Measurements from ENCODE around the gene ERMN.

The ERMN gene

GRCh38 chr2:157361526-157361925 is 35.9 kb upstream of the ERMN start:
- no peaks in the 10 kb centered on the region for H3K4me1 ChIP-seq (ENCODE audit: insufficient read depth, low read length)
- no peak overlapping the region for H3K27ac ChIP-seq (ENCODE audit: low read length)
- no peak overlapping the region for H2AFZ ChIP-seq (ENCODE audit: low read depth, low read length)
- H3K9me3 ChIP-seq (ENCODE audit: insufficient read depth, low read length, severe bottlenecking) = peaks cover 5% of the 10 kb centered on the region
- ATAC-seq (ENCODE audit: insufficient read depth, low read depth) = no peak
- H4K20me1 ChIP-seq (ENCODE audit: insufficient read depth, low read length) = no peaks in the 10 kb centered on the region
- DNase-seq = no peak
- no peaks in the 10 kb centered on the region for H3K27me3 ChIP-seq (ENCODE audit: insufficient read depth, low read length, poor library complexity)
- H3K36me3 ChIP-seq (ENCODE audit: insufficient read depth, low read length) = no peaks in the 10 kb centered on the region
- TF ChIP-seq, protein P1, sequence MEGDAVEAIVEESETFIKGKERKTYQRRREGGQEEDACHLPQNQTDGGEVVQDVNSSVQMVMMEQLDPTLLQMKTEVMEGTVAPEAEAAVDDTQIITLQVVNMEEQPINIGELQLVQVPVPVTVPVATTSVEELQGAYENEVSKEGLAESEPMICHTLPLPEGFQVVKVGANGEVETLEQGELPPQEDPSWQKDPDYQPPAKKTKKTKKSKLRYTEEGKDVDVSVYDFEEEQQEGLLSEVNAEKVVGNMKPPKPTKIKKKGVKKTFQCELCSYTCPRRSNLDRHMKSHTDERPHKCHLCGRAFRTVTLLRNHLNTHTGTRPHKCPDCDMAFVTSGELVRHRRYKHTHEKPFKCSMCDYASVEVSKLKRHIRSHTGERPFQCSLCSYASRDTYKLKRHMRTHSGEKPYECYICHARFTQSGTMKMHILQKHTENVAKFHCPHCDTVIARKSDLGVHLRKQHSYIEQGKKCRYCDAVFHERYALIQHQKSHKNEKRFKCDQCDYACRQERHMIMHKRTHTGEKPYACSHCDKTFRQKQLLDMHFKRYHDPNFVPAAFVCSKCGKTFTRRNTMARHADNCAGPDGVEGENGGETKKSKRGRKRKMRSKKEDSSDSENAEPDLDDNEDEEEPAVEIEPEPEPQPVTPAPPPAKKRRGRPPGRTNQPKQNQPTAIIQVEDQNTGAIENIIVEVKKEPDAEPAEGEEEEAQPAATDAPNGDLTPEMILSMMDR (IDR thresholded peaks at IDR 0.05; ENCODE audit: borderline replicate concordance, extremely low read depth, low read length, poor library complexity, severe bottlenecking) = no peak
- TF ChIP-seq EZH2 (IDR thresholded peaks at IDR 0.05; ENCODE audit: borderline replicate concordance, low read depth, low read length, severe bottlenecking) = no peak
- no peaks in the 10 kb centered on the region for H3K79me2 ChIP-seq (ENCODE audit: insufficient read depth, low read length)
- no peak overlapping the region for H3K4me3 ChIP-seq (ENCODE audit: low read depth in 1 of 2, low read length in 2 of 2)
- H3K9ac ChIP-seq (ENCODE audit: low read depth, low read length) = no peak overlapping the region
- no peak overlapping the region for H3K4me2 ChIP-seq (ENCODE audit: insufficient read depth, low read length)

DNA sequence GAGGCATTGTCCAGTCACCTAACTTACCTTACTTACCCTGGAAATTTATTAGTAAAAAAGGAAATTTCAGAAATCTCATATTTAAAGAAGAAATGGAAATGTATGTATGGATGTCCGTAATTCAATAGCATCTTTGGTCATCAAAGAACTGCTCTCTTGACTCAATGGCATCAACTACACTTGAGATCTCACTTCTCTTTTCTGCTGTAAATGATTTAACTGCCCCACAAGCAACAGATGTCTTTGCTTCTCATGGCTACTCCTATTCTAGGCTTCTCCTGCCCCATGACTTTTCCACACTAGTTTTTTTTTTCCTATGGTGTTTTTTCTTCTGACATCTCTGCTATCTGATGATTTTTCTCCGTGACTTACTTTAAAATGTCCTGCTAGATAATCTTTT is 34.0 kb upstream of the ERMN start:
- H3K4me2 ChIP-seq (ENCODE audit: insufficient read depth, low read length) = no peak overlapping the region
- H3K9me3 ChIP-seq (ENCODE audit: insufficient read depth, low read length, severe bottlenecking) = peaks cover 5% of the 10 kb centered on the region
- no peaks in the 10 kb centered on the region for H3K27me3 ChIP-seq (ENCODE audit: insufficient read depth, low read length, poor library complexity)
- no peak overlapping the region for H3K9ac ChIP-seq (ENCODE audit: low read depth, low read length)
- H3K79me2 ChIP-seq (ENCODE audit: insufficient read depth, low read length) = no peaks in the 10 kb centered on the region
- no peak for DNase-seq
- TF ChIP-seq EZH2 (IDR thresholded peaks at IDR 0.05; ENCODE audit: borderline replicate concordance, low read depth, low read length, severe bottlenecking) = no peak
- TF ChIP-seq, protein P1 (IDR thresholded peaks at IDR 0.05; ENCODE audit: borderline replicate concordance, extremely low read depth, low read length, poor library complexity, severe bottlenecking) = no peak
- no peaks in the 10 kb centered on the region for H4K20me1 ChIP-seq (ENCODE audit: insufficient read depth, low read length)
- H3K4me3 ChIP-seq (ENCODE audit: low read depth in 1 of 2, low read length in 2 of 2) = no peak overlapping the region
- ATAC-seq (ENCODE audit: insufficient read depth, low read depth) = no peak
- H2AFZ ChIP-seq (ENCODE audit: low read depth, low read length) = no peak overlapping the region
- H3K27ac ChIP-seq (ENCODE audit: low read length) = no peak overlapping the region
- no peaks in the 10 kb centered on the region for H3K36me3 ChIP-seq (ENCODE audit: insufficient read depth, low read length)
- no peaks in the 10 kb centered on the region for H3K4me1 ChIP-seq (ENCODE audit: insufficient read depth, low read length)

GRCh38 chr2:157355618-157356017 is 30.0 kb upstream of the ERMN start:
- ATAC-seq (ENCODE audit: insufficient read depth, low read depth) = no peak
- TF ChIP-seq, protein P1 (IDR thresholded peaks at IDR 0.05; ENCODE audit: borderline replicate concordance, extremely low read depth, low read length, poor library complexity, severe bottlenecking) = no peak
- TF ChIP-seq EZH2 (IDR thresholded peaks at IDR 0.05; ENCODE audit: borderline replicate concordance, low read depth, low read length, severe bottlenecking) = no peak
- no peaks in the 10 kb centered on the region for H3K4me1 ChIP-seq (ENCODE audit: insufficient read depth, low read length)
- no peaks in the 10 kb centered on the region for H3K79me2 ChIP-seq (ENCODE audit: insufficient read depth, low read length)
- no peaks in the 10 kb centered on the region for H3K36me3 ChIP-seq (ENCODE audit: insufficient read depth, low read length)
- H3K27me3 ChIP-seq (ENCODE audit: insufficient read depth, low read length, poor library complexity) = no peaks in the 10 kb centered on the region
- no peaks in the 10 kb centered on the region for H4K20me1 ChIP-seq (ENCODE audit: insufficient read depth, low read length)
- DNase-seq = no peak
- H3K27ac ChIP-seq (ENCODE audit: low read length) = no peak overlapping the region
- H3K9me3 ChIP-seq (ENCODE audit: insufficient read depth, low read length, severe bottlenecking) = no peaks in the 10 kb centered on the region
- no peak overlapping the region for H3K4me3 ChIP-seq (ENCODE audit: low read depth in 1 of 2, low read length in 2 of 2)
- H3K9ac ChIP-seq (ENCODE audit: low read depth, low read length) = no peak overlapping the region
- H3K4me2 ChIP-seq (ENCODE audit: insufficient read depth, low read length) = no peak overlapping the region
- no peak overlapping the region for H2AFZ ChIP-seq (ENCODE audit: low read depth, low read length)
